Inflammatory macrophage (primary cell): ENCODE results near the gene ZNRD2.

Experiments used
- DNase-seq, 2 donors: peaks; one replicate each; pipeline ENCODE4 v3.0.0-alpha.2; 2020 to 2022

Gene ZNRD2

GRCh38 chr11:65588199-65589054, 18.1 kb downstream of the ZNRD2 start:
- DNase-seq = peak; percentile 71 to 77

GRCh38 chr11:65589444-65590239, 19.4 kb downstream of the ZNRD2 start:
- no peak for DNase-seq

GRCh38 chr11:65590240-65590738, 20.0 kb downstream of the ZNRD2 start:
- DNase-seq = no peak

- no peak for DNase-seq
Measured at GRCh38 chr11:65591939-65592857, 21.9 kb downstream of the ZNRD2 start.

- no peak for DNase-seq
Measured at GRCh38 chr11:65592858-65593517, 22.7 kb downstream of the ZNRD2 start.

- DNase-seq = peak; percentile 48 to 53
Measured at GRCh38 chr11:65593518-65594414, 23.5 kb downstream of the ZNRD2 start.

- DNase-seq = no peak
Measured at GRCh38 chr11:65595131-65595530, 24.9 kb downstream of the ZNRD2 start.

- no peak for DNase-seq
Measured at GRCh38 chr11:65595543-65596281, 25.4 kb downstream of the ZNRD2 start, which contains the start of gene KCNK7. TSS of gene KCNK7 (minus strand) at chr11:65595800. CDS start at chr11:65595772, 28 bp downstream.

GRCh38 chr11:65596520-65596919, 26.2 kb downstream of the ZNRD2 start:
- DNase-seq = no peak

- DNase-seq = no peak
Measured at GRCh38 chr11:65598258-65598699, 28.0 kb downstream of the ZNRD2 start.

- DNase-seq = no peak
Measured at GRCh38 chr11:65599216-65599954, 29.1 kb downstream of the ZNRD2 start.

- no peak for DNase-seq
Measured at GRCh38 chr11:65599955-65600246, 29.6 kb downstream of the ZNRD2 start.

GRCh38 chr11:65604258-65604657, 34.0 kb downstream of the ZNRD2 start:
- DNase-seq = no peak

- DNase-seq = peak; percentile 20 to 38
Measured at GRCh38 chr11:65606876-65607613, 36.8 kb downstream of the ZNRD2 start.

GRCh38 chr11:65607614-65608426, 37.5 kb downstream of the ZNRD2 start:
- DNase-seq = no peak

- DNase-seq = no peak
Measured at GRCh38 chr11:65609229-65609628, 39.0 kb downstream of the ZNRD2 start.

GRCh38 chr11:65609665-65610064, 39.4 kb downstream of the ZNRD2 start:
- DNase-seq = no peak

- peak in 1 of 2 donors; percentile 44 for DNase-seq
Measured at GRCh38 chr11:65610404-65610803, 40.1 kb downstream of the ZNRD2 start.
